Measurements from ENCODE around the gene USP5. TPM values are rescaled to one million over a fixed set of nuclear protein-coding genes. Genes with fewer than 3 reads are reported as not detected.

Gene USP5
- total RNA-seq, 1 donor from 2014 or later: 138 TPM

- intact Hi-C loops (cut with micrococcal nuclease): loop anchor here (5.0 kb wide), 3 partner anchors 34 to 219 kb away; partner anchors contain the start of genes CHD4 and ZNF384
Observed at GRCh38 chr12:6826125-6826733, 25.7 kb upstream of the USP5 start.

- intact Hi-C loops (cut with micrococcal nuclease): loop anchor here (5.0 kb wide), 3 partner anchors 35 to 220 kb away; partner anchors contain the start of genes CHD4 and ZNF384
Observed at GRCh38 chr12:6826734-6827436, 25.1 kb upstream of the USP5 start.

- intact Hi-C loops (cut with micrococcal nuclease): loop anchor here (5.0 kb wide), 3 partner anchors 35 to 220 kb away; partner anchors contain the start of genes CHD4 and ZNF384
Observed at GRCh38 chr12:6827437-6827911, 24.5 kb upstream of the USP5 start.

- intact Hi-C loops (cut with micrococcal nuclease): loop anchor here (5.0 kb wide), 3 partner anchors 36 to 221 kb away; partner anchors contain the start of genes CHD4 and ZNF384
Observed at GRCh38 chr12:6827982-6828780, 23.8 kb upstream of the USP5 start, which contains the start of gene P3H3. P3H3 (plus strand) TSS chr12:6828407; CDS start chr12:6828441, 34 bp downstream.

- intact Hi-C loops (cut with micrococcal nuclease): loop anchor here (5.0 kb wide), 3 partner anchors 37 to 222 kb away; partner anchors contain the start of genes CHD4 and ZNF384
Observed at GRCh38 chr12:6828781-6829535, 23.0 kb upstream of the USP5 start.

GRCh38 chr12:6829536-6830220 lies 22.3 kb upstream of the USP5 start:
- intact Hi-C loops (cut with micrococcal nuclease): loop anchor here (5.0 kb wide), 3 partner anchors 37 to 222 kb away; partner anchors contain the start of genes CHD4 and ZNF384

GRCh38 chr12:6830286-6830890 lies 21.6 kb upstream of the USP5 start:
- intact Hi-C loops (cut with micrococcal nuclease): no loop called here

GRCh38 chr12:6830999-6831398 lies 21.0 kb upstream of the USP5 start:
- intact Hi-C loops (cut with micrococcal nuclease): no loop called here

GRCh38 chr12:6831450-6831995 lies 20.4 kb upstream of the USP5 start:
- intact Hi-C loops (cut with micrococcal nuclease): no loop called here

- intact Hi-C loops (cut with micrococcal nuclease): no loop called here
Observed at GRCh38 chr12:6832125-6832524, 19.8 kb upstream of the USP5 start.

GRCh38 chr12:6833189-6833890 lies 18.6 kb upstream of the USP5 start:
- intact Hi-C loops (cut with micrococcal nuclease): no loop called here

GRCh38 chr12:6834254-6834653 lies 17.7 kb upstream of the USP5 start:
- intact Hi-C loops (cut with micrococcal nuclease): no loop called here

- intact Hi-C loops (cut with micrococcal nuclease): no loop called here
Observed at GRCh38 chr12:6834873-6835272, 17.1 kb upstream of the USP5 start.

GRCh38 chr12:6836851-6837250 lies 15.1 kb upstream of the USP5 start:
- intact Hi-C loops (cut with micrococcal nuclease): no loop called here

- intact Hi-C loops (cut with micrococcal nuclease): no loop called here
Observed at GRCh38 chr12:6837370-6838060, 14.4 kb upstream of the USP5 start.

- intact Hi-C loops (cut with micrococcal nuclease): no loop called here
Observed at GRCh38 chr12:6838854-6839253, 13.1 kb upstream of the USP5 start.

GRCh38 chr12:6839482-6840201 lies 12.3 kb upstream of the USP5 start:
- intact Hi-C loops (cut with micrococcal nuclease): no loop called here
